Measurements from ENCODE around the gene WDFY2.

Gene WDFY2

GRCh38 chr13:51599444-51600176, 15.3 kb downstream of the WDFY2 start:
- H3K27me3 ChIP-seq (ENCODE audit: insufficient read depth, low read length, poor library complexity, severe bottlenecking): no peaks in the 10 kb centered on the region
- H3K9me2 ChIP-seq (replicated peaks; ENCODE audit: low read depth, low read length): no peaks in the 10 kb centered on the region
- H3K4me2 ChIP-seq (ENCODE audit: low read depth, low read length, poor library complexity, severe bottlenecking): peak overlapping the region; percentile 33
- H3K4me1 ChIP-seq (ENCODE audit: insufficient read depth, low read length, poor library complexity, severe bottlenecking): peaks cover 33% of the 10 kb centered on the region
- H3K9ac ChIP-seq (ENCODE audit: low read depth, low read length, poor library complexity, severe bottlenecking): no peak overlapping the region
- H3K79me2 ChIP-seq (ENCODE audit: insufficient read depth, low read length): peaks cover 82% of the 10 kb centered on the region
- no peak overlapping the region; the same call in 1 of the 2 replicates for H2AFZ ChIP-seq (ENCODE audit: low read length)
- H4K20me1 ChIP-seq (ENCODE audit: insufficient read depth, low read length, poor library complexity, severe bottlenecking): peaks cover 3% of the 10 kb centered on the region
- H3K9me3 ChIP-seq (ENCODE audit: insufficient read depth, low read depth, low read length): no peaks in the 10 kb centered on the region
- H3F3A ChIP-seq (ENCODE audit: low read depth): no peaks in the 10 kb centered on the region
- no peak overlapping the region for H3K4me3 ChIP-seq (ENCODE audit: low read length, poor library complexity, severe bottlenecking)
- peak; percentile 7 for TF ChIP-seq CTCF (conservative IDR thresholded peaks at IDR 0.05; ENCODE audit: low read length)
- TF ChIP-seq EZH2phosphoT487 (IDR thresholded peaks at IDR 0.05; ENCODE audit: borderline replicate concordance): no peak
- no peaks in the 10 kb centered on the region for H3K36me3 ChIP-seq (ENCODE audit: insufficient read depth, low read length)

- Histone ChIP-seq H3K36me3 (ENCODE audit: insufficient read depth, low read length) (no peaks in the 10 kb centered on the region), H3K9ac (ENCODE audit: low read depth, low read length, poor library complexity, severe bottlenecking) (no peak overlapping the region), H3K9me3 (ENCODE audit: insufficient read depth, low read depth, low read length) (no peaks in the 10 kb centered on the region), H3K9me2 (replicated peaks; ENCODE audit: low read depth, low read length) (no peaks in the 10 kb centered on the region), H3K79me2 (ENCODE audit: insufficient read depth, low read length) (peaks cover 82% of the 10 kb centered on the region), H2AFZ (ENCODE audit: low read length) (no peak overlapping the region), H3K4me1 (ENCODE audit: insufficient read depth, low read length, poor library complexity, severe bottlenecking) (peaks cover 25% of the 10 kb centered on the region), H3K4me2 (ENCODE audit: low read depth, low read length, poor library complexity, severe bottlenecking) (no peak overlapping the region), H4K20me1 (ENCODE audit: insufficient read depth, low read length, poor library complexity, severe bottlenecking) (peaks cover under 1% of the 10 kb centered on the region), H3K4me3 (ENCODE audit: low read length, poor library complexity, severe bottlenecking) (no peak overlapping the region), H3K27me3 (ENCODE audit: insufficient read depth, low read length, poor library complexity, severe bottlenecking) (no peaks in the 10 kb centered on the region), H3F3A (ENCODE audit: low read depth) (no peaks in the 10 kb centered on the region)
- no peak for TF ChIP-seq EZH2phosphoT487 (IDR thresholded peaks at IDR 0.05; ENCODE audit: borderline replicate concordance)
- no peak for TF ChIP-seq CTCF (conservative IDR thresholded peaks at IDR 0.05; ENCODE audit: low read length)
Measured at GRCh38 chr13:51600703-51601102, 16.4 kb downstream of the WDFY2 start.

- Histone ChIP-seq H3K4me2 (ENCODE audit: low read depth, low read length, poor library complexity, severe bottlenecking) (no peak overlapping the region), H3K4me3 (ENCODE audit: low read length, poor library complexity, severe bottlenecking) (no peak overlapping the region), H3K36me3 (ENCODE audit: insufficient read depth, low read length) (no peaks in the 10 kb centered on the region), H3K9me2 (replicated peaks; ENCODE audit: low read depth, low read length) (no peaks in the 10 kb centered on the region), H3K79me2 (ENCODE audit: insufficient read depth, low read length) (peaks cover 81% of the 10 kb centered on the region), H2AFZ (ENCODE audit: low read length) (no peak overlapping the region), H3F3A (ENCODE audit: low read depth) (no peaks in the 10 kb centered on the region), H3K9ac (ENCODE audit: low read depth, low read length, poor library complexity, severe bottlenecking) (no peak overlapping the region), H3K9me3 (ENCODE audit: insufficient read depth, low read depth, low read length) (no peaks in the 10 kb centered on the region), H3K27me3 (ENCODE audit: insufficient read depth, low read length, poor library complexity, severe bottlenecking) (no peaks in the 10 kb centered on the region), H4K20me1 (ENCODE audit: insufficient read depth, low read length, poor library complexity, severe bottlenecking) (no peaks in the 10 kb centered on the region), H3K4me1 (ENCODE audit: insufficient read depth, low read length, poor library complexity, severe bottlenecking) (peaks cover 25% of the 10 kb centered on the region)
- TF ChIP-seq EZH2phosphoT487 (IDR thresholded peaks at IDR 0.05; ENCODE audit: borderline replicate concordance): no peak
- no peak for TF ChIP-seq CTCF (conservative IDR thresholded peaks at IDR 0.05; ENCODE audit: low read length)
Measured at GRCh38 chr13:51601601-51602565, 17.6 kb downstream of the WDFY2 start.
